ENCODE measurements around the gene IGFBP3. TPM values are rescaled to one million over a fixed set of nuclear protein-coding genes. Genes with fewer than 3 reads are reported as not detected.

IGFBP3 gene
- total RNA-seq, 1 experiment from 2014 or later = 4.1 TPM

- ATAC-seq (no peak), DNase-seq (ENCODE audit: low read depth, low spot score) (no peak)
- TF ChIP-seq YY1 (IDR thresholded peaks at IDR 0.05; ENCODE audit: extremely low read depth, insufficient replicate concordance, low read depth, low read length) (no peak), RAD21 (IDR thresholded peaks at IDR 0.05; ENCODE audit: low read depth) (no peak), SIN3A (IDR thresholded peaks at IDR 0.05; ENCODE audit: low read depth) (no peak), ATF3 (IDR thresholded peaks at IDR 0.05) (no peak), EGR1 (IDR thresholded peaks at IDR 0.05; ENCODE audit: low read depth) (no peak), FOSL1 (IDR thresholded peaks at IDR 0.05; ENCODE audit: low read depth) (no peak), JUND (IDR thresholded peaks at IDR 0.05) (no peak), ZFX (IDR thresholded peaks at IDR 0.05) (no peak), CEBPB (IDR thresholded peaks at IDR 0.05; ENCODE audit: low read depth) (no peak), ELF1 (IDR thresholded peaks at IDR 0.05; ENCODE audit: borderline replicate concordance, low read depth) (no peak), TCF7L2 (IDR thresholded peaks at IDR 0.05; ENCODE audit: borderline replicate concordance, extremely low read depth, insufficient read depth, insufficient read length) (no peak), EZH2phosphoT487 (IDR thresholded peaks at IDR 0.05; ENCODE audit: borderline replicate concordance) (no peak), MAX (IDR thresholded peaks at IDR 0.05) (no peak), SRF (IDR thresholded peaks at IDR 0.05; ENCODE audit: low read depth) (no peak), EZH2 (IDR thresholded peaks at IDR 0.05) (no peak)
- TF ChIP-seq, protein P1, sequence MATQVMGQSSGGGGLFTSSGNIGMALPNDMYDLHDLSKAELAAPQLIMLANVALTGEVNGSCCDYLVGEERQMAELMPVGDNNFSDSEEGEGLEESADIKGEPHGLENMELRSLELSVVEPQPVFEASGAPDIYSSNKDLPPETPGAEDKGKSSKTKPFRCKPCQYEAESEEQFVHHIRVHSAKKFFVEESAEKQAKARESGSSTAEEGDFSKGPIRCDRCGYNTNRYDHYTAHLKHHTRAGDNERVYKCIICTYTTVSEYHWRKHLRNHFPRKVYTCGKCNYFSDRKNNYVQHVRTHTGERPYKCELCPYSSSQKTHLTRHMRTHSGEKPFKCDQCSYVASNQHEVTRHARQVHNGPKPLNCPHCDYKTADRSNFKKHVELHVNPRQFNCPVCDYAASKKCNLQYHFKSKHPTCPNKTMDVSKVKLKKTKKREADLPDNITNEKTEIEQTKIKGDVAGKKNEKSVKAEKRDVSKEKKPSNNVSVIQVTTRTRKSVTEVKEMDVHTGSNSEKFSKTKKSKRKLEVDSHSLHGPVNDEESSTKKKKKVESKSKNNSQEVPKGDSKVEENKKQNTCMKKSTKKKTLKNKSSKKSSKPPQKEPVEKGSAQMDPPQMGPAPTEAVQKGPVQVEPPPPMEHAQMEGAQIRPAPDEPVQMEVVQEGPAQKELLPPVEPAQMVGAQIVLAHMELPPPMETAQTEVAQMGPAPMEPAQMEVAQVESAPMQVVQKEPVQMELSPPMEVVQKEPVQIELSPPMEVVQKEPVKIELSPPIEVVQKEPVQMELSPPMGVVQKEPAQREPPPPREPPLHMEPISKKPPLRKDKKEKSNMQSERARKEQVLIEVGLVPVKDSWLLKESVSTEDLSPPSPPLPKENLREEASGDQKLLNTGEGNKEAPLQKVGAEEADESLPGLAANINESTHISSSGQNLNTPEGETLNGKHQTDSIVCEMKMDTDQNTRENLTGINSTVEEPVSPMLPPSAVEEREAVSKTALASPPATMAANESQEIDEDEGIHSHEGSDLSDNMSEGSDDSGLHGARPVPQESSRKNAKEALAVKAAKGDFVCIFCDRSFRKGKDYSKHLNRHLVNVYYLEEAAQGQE (IDR thresholded peaks at IDR 0.05; ENCODE audit: low read depth) = no peak
- TF ChIP-seq, protein P2, sequence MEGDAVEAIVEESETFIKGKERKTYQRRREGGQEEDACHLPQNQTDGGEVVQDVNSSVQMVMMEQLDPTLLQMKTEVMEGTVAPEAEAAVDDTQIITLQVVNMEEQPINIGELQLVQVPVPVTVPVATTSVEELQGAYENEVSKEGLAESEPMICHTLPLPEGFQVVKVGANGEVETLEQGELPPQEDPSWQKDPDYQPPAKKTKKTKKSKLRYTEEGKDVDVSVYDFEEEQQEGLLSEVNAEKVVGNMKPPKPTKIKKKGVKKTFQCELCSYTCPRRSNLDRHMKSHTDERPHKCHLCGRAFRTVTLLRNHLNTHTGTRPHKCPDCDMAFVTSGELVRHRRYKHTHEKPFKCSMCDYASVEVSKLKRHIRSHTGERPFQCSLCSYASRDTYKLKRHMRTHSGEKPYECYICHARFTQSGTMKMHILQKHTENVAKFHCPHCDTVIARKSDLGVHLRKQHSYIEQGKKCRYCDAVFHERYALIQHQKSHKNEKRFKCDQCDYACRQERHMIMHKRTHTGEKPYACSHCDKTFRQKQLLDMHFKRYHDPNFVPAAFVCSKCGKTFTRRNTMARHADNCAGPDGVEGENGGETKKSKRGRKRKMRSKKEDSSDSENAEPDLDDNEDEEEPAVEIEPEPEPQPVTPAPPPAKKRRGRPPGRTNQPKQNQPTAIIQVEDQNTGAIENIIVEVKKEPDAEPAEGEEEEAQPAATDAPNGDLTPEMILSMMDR (IDR thresholded peaks at IDR 0.05 in 2 of 3, conservative IDR thresholded peaks at IDR 0.05 in 1 of 3; ENCODE audit: borderline replicate concordance in 1 of 3, insufficient read depth in 1 of 3, low read depth in 2 of 3, low read length in 2 of 3) = no peak; a peak in 1 of 6 replicates
- TF ChIP-seq, protein P3, sequence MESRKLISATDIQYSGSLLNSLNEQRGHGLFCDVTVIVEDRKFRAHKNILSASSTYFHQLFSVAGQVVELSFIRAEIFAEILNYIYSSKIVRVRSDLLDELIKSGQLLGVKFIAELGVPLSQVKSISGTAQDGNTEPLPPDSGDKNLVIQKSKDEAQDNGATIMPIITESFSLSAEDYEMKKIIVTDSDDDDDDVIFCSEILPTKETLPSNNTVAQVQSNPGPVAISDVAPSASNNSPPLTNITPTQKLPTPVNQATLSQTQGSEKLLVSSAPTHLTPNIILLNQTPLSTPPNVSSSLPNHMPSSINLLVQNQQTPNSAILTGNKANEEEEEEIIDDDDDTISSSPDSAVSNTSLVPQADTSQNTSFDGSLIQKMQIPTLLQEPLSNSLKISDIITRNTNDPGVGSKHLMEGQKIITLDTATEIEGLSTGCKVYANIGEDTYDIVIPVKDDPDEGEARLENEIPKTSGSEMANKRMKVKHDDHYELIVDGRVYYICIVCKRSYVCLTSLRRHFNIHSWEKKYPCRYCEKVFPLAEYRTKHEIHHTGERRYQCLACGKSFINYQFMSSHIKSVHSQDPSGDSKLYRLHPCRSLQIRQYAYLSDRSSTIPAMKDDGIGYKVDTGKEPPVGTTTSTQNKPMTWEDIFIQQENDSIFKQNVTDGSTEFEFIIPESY (IDR thresholded peaks at IDR 0.05; ENCODE audit: extremely low read depth, insufficient replicate concordance, low read length) = no peak
- no peak overlapping the region for H3K4me3 ChIP-seq (replicated peaks in 1 of 2; ENCODE audit: low read depth in 1 of 2, low read length in 2 of 2)
- H3K9me2 ChIP-seq (ENCODE audit: insufficient read depth) = no peaks in the 10 kb centered on the region
- RAD21 ChIA-PET (ENCODE audit: low non-redundant PET in 1 of 2, low total read pairs in 2 of 2, uncharacterized antibody in 2 of 2, unreplicated experiment in 2 of 2) = no interaction called here
- BruUV-seq (replicated peaks) = no TSS peak
- no peaks in the 10 kb centered on the region for H3K27me3 ChIP-seq (ENCODE audit: insufficient read depth, low read length)
- no peak overlapping the region for H3K4me2 ChIP-seq (ENCODE audit: low read length)
- H3K9ac ChIP-seq (ENCODE audit: low read length) = no peak overlapping the region
- no peaks in the 10 kb centered on the region for H3K9me3 ChIP-seq (ENCODE audit: control insufficient read depth in 1 of 2, insufficient read depth in 1 of 2, low read depth in 1 of 2, low read length in 2 of 2)
- H3K36me3 ChIP-seq (ENCODE audit: control insufficient read depth in 1 of 2, insufficient read depth in 2 of 2, low read length in 2 of 2) = no peaks in the 10 kb centered on the region
- no peaks in the 10 kb centered on the region for H3K79me2 ChIP-seq (ENCODE audit: insufficient read depth, low read length)
- POLR2A ChIA-PET = no interaction called here
- H3K27ac ChIP-seq (ENCODE audit: low read depth, low read length) = no peak overlapping the region
- H4K20me1 ChIP-seq (ENCODE audit: insufficient read depth) = no peaks in the 10 kb centered on the region
- no peaks in the 10 kb centered on the region for H3K4me1 ChIP-seq (ENCODE audit: control insufficient read depth in 1 of 2, insufficient read depth in 2 of 2, low read length in 2 of 2)
- intact Hi-C loops (cut with micrococcal nuclease) = loop anchor here (1.0 to 10.0 kb wide), 2 partner anchors 461 to 1283 kb away; no protein-coding TSS in a partner anchor
- H2AFZ ChIP-seq (ENCODE audit: low read depth, low read length, poor library complexity, severe bottlenecking) = peak overlapping the region; percentile 55
- CTCF ChIA-PET = interaction anchor here (0.6 to 1.0 kb wide), 3 partner anchors 26 to 1289 kb away, joined by 3 to 4 read pairs (median 3); no protein-coding TSS in a partner anchor
Observed at GRCh38 chr7:45891462-45892402, 29.3 kb downstream of the IGFBP3 start.

All from HCT116 (cell line).